Ovary (tissue), 3 donors: ENCODE measurements around the gene PAPLN.

Source experiments
- CTCF ChIP-seq, 3 donors: fragments of 450-650 bp in 2 of 3; fragments of 200-600 bp in 1 of 3; IDR thresholded peaks; one replicate each; pipeline versions ENCODE4 v1.5.1 to v1.8.0; 2016 to 2022; ENCODE audit warnings: antibody characterized with exemption in 3 of 3, mild to moderate bottlenecking in 1 of 3
- EP300 ChIP-seq: sonication (generic); formaldehyde crosslinking; IDR thresholded peaks from one replicate; pipeline ENCODE4 v1.6.1; 2017; ENCODE audit warnings: antibody characterized with exemption
- donor health status: DM: no; HTN: no; CAD: no.

GRCh38 chr14:73230051-73230450 is 7.3 kb upstream of the PAPLN start:
- TF ChIP-seq CTCF (IDR thresholded peaks at IDR 0.05) = no peak
- TF ChIP-seq EP300 = no peak
